K562 (cell line): ENCODE data around the gene ZNF8. TPM values are rescaled to one million over a fixed set of nuclear protein-coding genes. Genes with fewer than 3 reads are reported as not detected.

Experiments
- CAMTA2 ChIP-seq: fragments of 250-450 bp; sonication (Bioruptor Pico); conservative IDR thresholded peaks from 2 replicates; pipeline ENCODE4 v1.5.1; 2022
- CCNT2 ChIP-seq: IDR thresholded peaks from 2 replicates; pipeline ENCODE4 v1.6.1; 2011; ENCODE audit warnings: borderline replicate concordance, low read depth, mild to moderate bottlenecking, moderate library complexity, mixed read lengths, low read length; ENCODE audit not compliant: insufficient read length; ENCODE audit errors: extremely low read depth
- HDAC6 ChIP-seq: IDR thresholded peaks from 2 replicates; pipeline ENCODE4 v1.6.1; 2012; ENCODE audit warnings: low read depth, mild to moderate bottlenecking, control low read depth, inconsistent platforms, low read length, moderate library complexity
- MAZ ChIP-seq, 2 experiments: fragments of 450-650 bp in 1 of 2; sonication (generic) in 1 of 2; formaldehyde crosslinking; IDR thresholded peaks in 1 of 2; conservative IDR thresholded peaks in 1 of 2; 2 replicates each; pipeline versions ENCODE4 v1.4.0 to v1.5.0; 2020; ENCODE audit warnings: mild to moderate bottlenecking in 1 of 2, missing genetic modification reagents in 1 of 2
- MTF1 ChIP-seq: fragments of 250-450 bp; sonication (Bioruptor Pico); IDR thresholded peaks from 2 replicates; pipeline ENCODE4 v1.9.0; 2021; ENCODE audit warnings: moderate library complexity, mild to moderate bottlenecking, inconsistent platforms, borderline replicate concordance
- NFE2 ChIP-seq: IDR thresholded peaks from 2 replicates; pipeline ENCODE4 v1.6.1; 2014; ENCODE audit warnings: antibody characterized with exemption, low read depth
- NR0B1 ChIP-seq: fragments of 450-650 bp; IDR thresholded peaks from one replicate; pipeline ENCODE4 v1.6.1; 2018; ENCODE audit warnings: mild to moderate bottlenecking, moderate library complexity; ENCODE audit not compliant: partially characterized antibody
- POLR3G ChIP-seq: IDR thresholded peaks from 2 replicates; pipeline ENCODE4 v1.6.1; 2011; ENCODE audit not compliant: insufficient read length, insufficient replicate concordance; ENCODE audit errors: extremely low read depth
- PURB ChIP-seq: sonication (generic); formaldehyde crosslinking; IDR thresholded peaks from 2 replicates; pipeline ENCODE4 v1.9.0; 2021; ENCODE audit warnings: low read depth, mild to moderate bottlenecking, missing genetic modification reagents
- SP1 ChIP-seq: sonication (generic); formaldehyde crosslinking; IDR thresholded peaks from 2 replicates; pipeline ENCODE4 v1.8.1; 2022; ENCODE audit warnings: mild to moderate bottlenecking, missing genetic modification reagents
- TBP ChIP-seq: optimal IDR thresholded peaks from 2 replicates; pipeline ENCODE3; 2011; ENCODE audit warnings: low read depth, low read length, improper control_type of control experiment
- TRIM28 ChIP-seq: fragments of 450-650 bp; IDR thresholded peaks from 2 replicates; pipeline ENCODE4 v1.6.1; 2017
- ZFX ChIP-seq: sonication (generic); formaldehyde crosslinking; IDR thresholded peaks from 2 replicates; pipeline ENCODE4 v1.8.0; 2022; ENCODE audit warnings: mild to moderate bottlenecking, missing genetic modification reagents, moderate library complexity
- polyA plus RNA-seq, 8 experiments: library from polyadenylated mRNA; depleted of rRNA in 4 of 8; stranded (reverse) in 5 of 8; unstranded in 3 of 8; fragments of >200 nt; fragmentation: Nextera tagmentation in 2 of 8; fragmentation: Illumina TruSeq in 1 of 8; extraction: Ambion mirVana in 2 of 8; extraction: Trizol in 1 of 8; gene quantifications; 2 replicates each; pipeline versions ENCODE4 v1.2.1 to v1.2.3, GENCODE V29; 2011 to 2014; ENCODE audit warnings: inconsistent platforms in 1 of 8, missing spikeins in 1 of 8
- total RNA-seq, 7 experiments: library from RNA; depleted of rRNA in 6 of 7; stranded (reverse); fragments of >200 nt in 6 of 7; fragmentation: Illumina TruSeq in 2 of 7; extraction: Trizol in 2 of 7; gene quantifications; 2 replicates each; pipeline versions ENCODE4 v1.2.1 to v1.2.3, GENCODE V29; 2011 to 2021; ENCODE audit warnings: low replicate concordance in 1 of 7
- TF ChIP-seq, protein P1 (sequence below): fragments of 200-800 bp; sonication (Bioruptor generic); IDR thresholded peaks from 2 replicates; pipeline ENCODE4 v1.6.1; 2017; ENCODE audit warnings: missing genetic modification characterization, missing compliant biosample characterization
- TF ChIP-seq, protein P2 (sequence below): fragments of 250-450 bp; sonication (Bioruptor Pico); IDR thresholded peaks from 2 replicates; pipeline ENCODE4 v1.4.0; 2020
- TF ChIP-seq, protein P3 (sequence below): sonication (generic); formaldehyde crosslinking; IDR thresholded peaks from 2 replicates; pipeline ENCODE4 v1.8.0; 2022; ENCODE audit warnings: mild to moderate bottlenecking, missing genetic modification reagents

The ZNF8 gene
- total and polyA plus RNA-seq, 9 of the 15 experiments (the other 6 are each of a cell fraction or from before 2014, with no cell fraction given), result 0.71 to 7.7 (median 4.7) TPM

- TF ChIP-seq, protein P1, sequence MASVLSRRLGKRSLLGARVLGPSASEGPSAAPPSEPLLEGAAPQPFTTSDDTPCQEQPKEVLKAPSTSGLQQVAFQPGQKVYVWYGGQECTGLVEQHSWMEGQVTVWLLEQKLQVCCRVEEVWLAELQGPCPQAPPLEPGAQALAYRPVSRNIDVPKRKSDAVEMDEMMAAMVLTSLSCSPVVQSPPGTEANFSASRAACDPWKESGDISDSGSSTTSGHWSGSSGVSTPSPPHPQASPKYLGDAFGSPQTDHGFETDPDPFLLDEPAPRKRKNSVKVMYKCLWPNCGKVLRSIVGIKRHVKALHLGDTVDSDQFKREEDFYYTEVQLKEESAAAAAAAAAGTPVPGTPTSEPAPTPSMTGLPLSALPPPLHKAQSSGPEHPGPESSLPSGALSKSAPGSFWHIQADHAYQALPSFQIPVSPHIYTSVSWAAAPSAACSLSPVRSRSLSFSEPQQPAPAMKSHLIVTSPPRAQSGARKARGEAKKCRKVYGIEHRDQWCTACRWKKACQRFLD (CRISPR knock-in tag), result peak; percentile 96
- no peak for TF ChIP-seq PURB (CRISPR knock-in tag)
- no peak for TF ChIP-seq MTF1 (CRISPR knock-in tag)
- peak; percentile 79 to 80 for TF ChIP-seq MAZ (CRISPR knock-in tag; conservative IDR thresholded peaks at IDR 0.05 in 1 of 2, IDR thresholded peaks at IDR 0.05 in 1 of 2)
- TF ChIP-seq TBP, result peak; percentile 93
- TF ChIP-seq NFE2, result no peak
- peak; percentile 14; the same call in 1 of the 2 replicates for TF ChIP-seq TRIM28
- no peak for TF ChIP-seq POLR3G
- TF ChIP-seq NR0B1, result no peak
- no peak for TF ChIP-seq CAMTA2 (CRISPR knock-in tag)
- TF ChIP-seq, protein P2, sequence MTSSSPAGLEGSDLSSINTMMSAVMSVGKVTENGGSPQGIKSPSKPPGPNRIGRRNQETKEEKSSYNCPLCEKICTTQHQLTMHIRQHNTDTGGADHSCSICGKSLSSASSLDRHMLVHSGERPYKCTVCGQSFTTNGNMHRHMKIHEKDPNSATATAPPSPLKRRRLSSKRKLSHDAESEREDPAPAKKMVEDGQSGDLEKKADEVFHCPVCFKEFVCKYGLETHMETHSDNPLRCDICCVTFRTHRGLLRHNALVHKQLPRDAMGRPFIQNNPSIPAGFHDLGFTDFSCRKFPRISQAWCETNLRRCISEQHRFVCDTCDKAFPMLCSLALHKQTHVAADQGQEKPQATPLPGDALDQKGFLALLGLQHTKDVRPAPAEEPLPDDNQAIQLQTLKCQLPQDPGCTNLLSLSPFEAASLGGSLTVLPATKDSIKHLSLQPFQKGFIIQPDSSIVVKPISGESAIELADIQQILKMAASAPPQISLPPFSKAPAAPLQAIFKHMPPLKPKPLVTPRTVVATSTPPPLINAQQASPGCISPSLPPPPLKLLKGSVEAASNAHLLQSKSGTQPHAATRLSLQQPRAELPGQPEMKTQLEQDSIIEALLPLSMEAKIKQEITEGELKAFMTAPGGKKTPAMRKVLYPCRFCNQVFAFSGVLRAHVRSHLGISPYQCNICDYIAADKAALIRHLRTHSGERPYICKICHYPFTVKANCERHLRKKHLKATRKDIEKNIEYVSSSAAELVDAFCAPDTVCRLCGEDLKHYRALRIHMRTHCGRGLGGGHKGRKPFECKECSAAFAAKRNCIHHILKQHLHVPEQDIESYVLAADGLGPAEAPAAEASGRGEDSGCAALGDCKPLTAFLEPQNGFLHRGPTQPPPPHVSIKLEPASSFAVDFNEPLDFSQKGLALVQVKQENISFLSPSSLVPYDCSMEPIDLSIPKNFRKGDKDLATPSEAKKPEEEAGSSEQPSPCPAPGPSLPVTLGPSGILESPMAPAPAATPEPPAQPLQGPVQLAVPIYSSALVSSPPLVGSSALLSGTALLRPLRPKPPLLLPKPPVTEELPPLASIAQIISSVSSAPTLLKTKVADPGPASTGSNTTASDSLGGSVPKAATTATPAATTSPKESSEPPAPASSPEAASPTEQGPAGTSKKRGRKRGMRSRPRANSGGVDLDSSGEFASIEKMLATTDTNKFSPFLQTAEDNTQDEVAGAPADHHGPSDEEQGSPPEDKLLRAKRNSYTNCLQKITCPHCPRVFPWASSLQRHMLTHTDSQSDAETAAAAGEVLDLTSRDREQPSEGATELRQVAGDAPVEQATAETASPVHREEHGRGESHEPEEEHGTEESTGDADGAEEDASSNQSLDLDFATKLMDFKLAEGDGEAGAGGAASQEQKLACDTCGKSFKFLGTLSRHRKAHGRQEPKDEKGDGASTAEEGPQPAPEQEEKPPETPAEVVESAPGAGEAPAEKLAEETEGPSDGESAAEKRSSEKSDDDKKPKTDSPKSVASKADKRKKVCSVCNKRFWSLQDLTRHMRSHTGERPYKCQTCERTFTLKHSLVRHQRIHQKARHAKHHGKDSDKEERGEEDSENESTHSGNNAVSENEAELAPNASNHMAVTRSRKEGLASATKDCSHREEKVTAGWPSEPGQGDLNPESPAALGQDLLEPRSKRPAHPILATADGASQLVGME (CRISPR knock-in tag), result 0 out of 2 replicates have a peak, but pooled peaks have one; percentile 46
- TF ChIP-seq HDAC6, result 0 out of 2 replicates have a peak, but pooled peaks have one; percentile 53
- TF ChIP-seq, protein P3, sequence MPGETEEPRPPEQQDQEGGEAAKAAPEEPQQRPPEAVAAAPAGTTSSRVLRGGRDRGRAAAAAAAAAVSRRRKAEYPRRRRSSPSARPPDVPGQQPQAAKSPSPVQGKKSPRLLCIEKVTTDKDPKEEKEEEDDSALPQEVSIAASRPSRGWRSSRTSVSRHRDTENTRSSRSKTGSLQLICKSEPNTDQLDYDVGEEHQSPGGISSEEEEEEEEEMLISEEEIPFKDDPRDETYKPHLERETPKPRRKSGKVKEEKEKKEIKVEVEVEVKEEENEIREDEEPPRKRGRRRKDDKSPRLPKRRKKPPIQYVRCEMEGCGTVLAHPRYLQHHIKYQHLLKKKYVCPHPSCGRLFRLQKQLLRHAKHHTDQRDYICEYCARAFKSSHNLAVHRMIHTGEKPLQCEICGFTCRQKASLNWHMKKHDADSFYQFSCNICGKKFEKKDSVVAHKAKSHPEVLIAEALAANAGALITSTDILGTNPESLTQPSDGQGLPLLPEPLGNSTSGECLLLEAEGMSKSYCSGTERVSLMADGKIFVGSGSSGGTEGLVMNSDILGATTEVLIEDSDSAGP (CRISPR knock-in tag), result no peak
- TF ChIP-seq SP1 (CRISPR knock-in tag), result peak; percentile 75
- peak; percentile 55 for TF ChIP-seq ZFX (CRISPR knock-in tag)
- TF ChIP-seq CCNT2, result peak; percentile 48
Observed at GRCh38 chr19:58305065-58305931, 26.5 kb downstream of the ZNF8 start, which contains the start of gene ERVK3-1 (continued).
